GM21529 (cell line): ENCODE results near the gene GMDS.

Experiments used
- ATAC-seq: cut with Tn5 transposase; IDR thresholded peaks from one replicate; pipeline ENCODE4 v1.9.1; 2021; ENCODE audit not compliant: unreplicated experiment

Gene GMDS

GRCh38 chr6:1584996-1585668 is 660.3 kb downstream of the GMDS start:
- no peak for ATAC-seq

GRCh38 chr6:1584146-1584545 is 661.3 kb downstream of the GMDS start:
- ATAC-seq = no peak

- no peak for ATAC-seq
Measured at GRCh38 chr6:1581120-1581991, 664.0 kb downstream of the GMDS start.

GRCh38 chr6:1580585-1580984 is 664.8 kb downstream of the GMDS start:
- no peak for ATAC-seq

- ATAC-seq = no peak
Measured at GRCh38 chr6:1580109-1580508, 665.3 kb downstream of the GMDS start.

GRCh38 chr6:1579096-1579495 is 666.3 kb downstream of the GMDS start:
- no peak for ATAC-seq

GRCh38 chr6:1577896-1578745 is 667.3 kb downstream of the GMDS start:
- no peak for ATAC-seq

GRCh38 chr6:1577146-1577680 is 668.2 kb downstream of the GMDS start:
- no peak for ATAC-seq

- ATAC-seq = no peak
Measured at GRCh38 chr6:1576711-1577110, 668.7 kb downstream of the GMDS start.

GRCh38 chr6:1576166-1576565 is 669.2 kb downstream of the GMDS start:
- no peak for ATAC-seq

- ATAC-seq = no peak
Measured at GRCh38 chr6:1575210-1576041, 670.0 kb downstream of the GMDS start.

- ATAC-seq = no peak
Measured at GRCh38 chr6:1574890-1575209, 670.6 kb downstream of the GMDS start.

- no peak for ATAC-seq
Measured at GRCh38 chr6:1574083-1574761, 671.2 kb downstream of the GMDS start.
